ENCODE measurements around the gene ULBP1.

Gene ULBP1

GRCh38 chr6:149978610-149979009 lies 14.9 kb downstream of the ULBP1 start:
- no peak for TF ChIP-seq CTCF (IDR thresholded peaks at IDR 0.05; ENCODE audit: control insufficient read depth, insufficient read depth, low read depth, low read length, missing control alignments)
- no peak overlapping the region for H3K4me3 ChIP-seq (ENCODE audit: control insufficient read depth, low read depth, low read length)
- DNase-seq (ENCODE audit: low read depth), result no peak

GRCh38 chr6:149979293-149979692 lies 15.6 kb downstream of the ULBP1 start:
- TF ChIP-seq CTCF (IDR thresholded peaks at IDR 0.05; ENCODE audit: control insufficient read depth, insufficient read depth, low read depth, low read length, missing control alignments), result no peak
- H3K4me3 ChIP-seq (ENCODE audit: control insufficient read depth, low read depth, low read length), result no peak overlapping the region
- no peak for DNase-seq (ENCODE audit: low read depth)

GRCh38 chr6:149983145-149983544 lies 19.4 kb downstream of the ULBP1 start:
- TF ChIP-seq CTCF (IDR thresholded peaks at IDR 0.05; ENCODE audit: control insufficient read depth, insufficient read depth, low read depth, low read length, missing control alignments), result no peak
- H3K4me3 ChIP-seq (ENCODE audit: control insufficient read depth, low read depth, low read length), result no peak overlapping the region
- no peak for DNase-seq (ENCODE audit: low read depth)

- H3K4me3 ChIP-seq (ENCODE audit: control insufficient read depth, low read depth, low read length), result no peak overlapping the region
- TF ChIP-seq CTCF (IDR thresholded peaks at IDR 0.05; ENCODE audit: control insufficient read depth, insufficient read depth, low read depth, low read length, missing control alignments), result no peak
- DNase-seq (ENCODE audit: low read depth), result no peak
These were observed 21.0 kb downstream of the ULBP1 start for GRCh38 chr6:149984773-149985172.

- no peak overlapping the region for H3K4me3 ChIP-seq (ENCODE audit: control insufficient read depth, low read depth, low read length)
- TF ChIP-seq CTCF (IDR thresholded peaks at IDR 0.05; ENCODE audit: control insufficient read depth, insufficient read depth, low read depth, low read length, missing control alignments), result no peak
- DNase-seq (ENCODE audit: low read depth), result no peak
These were observed 21.8 kb downstream of the ULBP1 start for GRCh38 chr6:149985481-149985937.

- no peak for DNase-seq (ENCODE audit: low read depth)
- H3K4me3 ChIP-seq (ENCODE audit: control insufficient read depth, low read depth, low read length), result no peak overlapping the region
- TF ChIP-seq CTCF (IDR thresholded peaks at IDR 0.05; ENCODE audit: control insufficient read depth, insufficient read depth, low read depth, low read length, missing control alignments), result no peak
These were observed 23.9 kb downstream of the ULBP1 start for GRCh38 chr6:149987602-149988107.

All from AG09309 (cell line).